ENCODE data around the gene SLC25A12.
"Not testable (repeated sequence)": the region's sequence is repeated elsewhere in the genome, so short reads cannot be mapped to it uniquely, and the experiment has no call there.

Gene SLC25A12

GRCh38 chr2:171822525-171823322 is 71.3 kb downstream of the SLC25A12 start:
- Mint-ChIP-seq H3K27me3 (ENCODE audit: low read depth) (no peaks in the 10 kb centered on the region), H3K36me3 (ENCODE audit: low read depth) (peaks cover 21% of the 10 kb centered on the region), H3K4me3 (no peak overlapping the region), H3K9me3 (no peaks in the 10 kb centered on the region), H3K27ac (no peak overlapping the region), H3K4me1 (ENCODE audit: low read depth) (peaks cover 2% of the 10 kb centered on the region)

DNA sequence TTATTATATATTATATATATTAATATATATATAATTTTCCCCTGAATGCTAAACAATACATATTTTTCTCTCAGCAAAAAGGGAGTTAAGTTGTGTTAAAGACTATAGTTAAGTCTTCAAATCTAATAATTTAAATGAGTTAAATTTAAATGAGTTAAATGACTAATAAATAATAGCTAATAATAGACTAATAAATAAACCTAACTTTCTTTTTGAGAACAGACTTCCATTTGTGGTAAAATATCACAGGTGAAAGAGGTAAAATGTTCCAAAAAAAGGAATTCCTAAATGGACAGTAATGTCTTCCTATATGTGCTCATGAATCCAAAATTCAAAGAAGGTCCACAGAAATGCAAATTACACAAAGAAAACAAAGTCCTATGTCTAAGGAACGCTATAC is 74.6 kb downstream of the SLC25A12 start:
- Mint-ChIP-seq H3K27me3 (ENCODE audit: low read depth) (no peaks in the 10 kb centered on the region), H3K27ac (no peak overlapping the region), H3K9me3 (no peaks in the 10 kb centered on the region), H3K36me3 (ENCODE audit: low read depth) (peaks cover 14% of the 10 kb centered on the region), H3K4me3 (no peak overlapping the region), H3K4me1 (ENCODE audit: low read depth) (no peaks in the 10 kb centered on the region)

DNA sequence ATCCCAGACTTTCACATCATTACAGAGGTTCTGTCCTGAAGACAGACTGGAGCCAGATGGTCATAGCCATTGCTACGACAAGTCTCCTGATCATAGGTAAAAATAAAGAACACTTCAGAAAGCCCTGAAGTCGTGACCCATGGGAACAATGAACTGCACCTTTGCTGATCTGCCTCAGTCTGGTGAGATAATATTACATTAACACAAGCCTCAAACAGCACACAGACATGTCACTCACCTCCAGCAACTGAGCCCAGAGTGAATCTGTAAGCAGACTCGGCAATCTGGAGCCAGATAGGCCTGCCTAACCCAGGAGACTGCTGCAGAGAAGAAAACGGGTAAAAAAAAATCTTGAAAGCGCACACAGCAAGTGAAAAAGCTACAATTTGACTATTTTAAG is 79.2 kb downstream of the SLC25A12 start:
- Mint-ChIP-seq H3K36me3 (ENCODE audit: low read depth) (peaks cover 11% of the 10 kb centered on the region), H3K4me3 (no peak overlapping the region), H3K27ac (no peak overlapping the region), H3K4me1 (ENCODE audit: low read depth) (no peaks in the 10 kb centered on the region), H3K27me3 (ENCODE audit: low read depth) (no peaks in the 10 kb centered on the region), H3K9me3 (no peaks in the 10 kb centered on the region)

- Mint-ChIP-seq H3K27me3 (ENCODE audit: low read depth) (no peaks in the 10 kb centered on the region), H3K36me3 (ENCODE audit: low read depth) (peaks cover 14% of the 10 kb centered on the region), H3K4me1 (ENCODE audit: low read depth) (no peaks in the 10 kb centered on the region), H3K4me3 (no peak overlapping the region), H3K9me3 (no peaks in the 10 kb centered on the region), H3K27ac (no peak overlapping the region)
These were observed 79.9 kb downstream of the SLC25A12 start for GRCh38 chr2:171814174-171814573.

DNA sequence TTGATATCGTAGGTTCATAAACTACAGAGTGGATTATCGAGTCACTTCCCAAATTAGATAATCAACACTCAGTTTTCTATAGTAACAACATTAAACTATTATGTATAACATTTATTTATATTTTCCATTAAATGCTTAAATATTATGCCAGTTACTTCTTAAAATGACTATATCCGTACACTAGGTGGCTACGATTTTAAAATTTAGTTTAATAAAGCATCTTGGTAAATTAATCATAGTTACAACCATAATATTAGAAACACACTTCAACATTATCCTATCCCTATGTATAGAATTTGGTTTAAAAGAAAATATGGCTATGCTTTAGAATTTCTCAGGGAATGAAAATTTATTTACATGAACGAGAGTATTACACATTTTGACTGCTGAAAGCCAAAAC is 80.3 kb downstream of the SLC25A12 start:
- Mint-ChIP-seq H3K4me3 (no peak overlapping the region), H3K4me1 (ENCODE audit: low read depth) (no peaks in the 10 kb centered on the region), H3K9me3 (no peaks in the 10 kb centered on the region), H3K27ac (no peak overlapping the region), H3K27me3 (ENCODE audit: low read depth) (no peaks in the 10 kb centered on the region), H3K36me3 (ENCODE audit: low read depth) (peaks cover 19% of the 10 kb centered on the region)

GRCh38 chr2:171813126-171813525 is 80.9 kb downstream of the SLC25A12 start:
- Mint-ChIP-seq H3K4me3 (no peak overlapping the region), H3K27ac (no peak overlapping the region), H3K9me3 (no peaks in the 10 kb centered on the region), H3K36me3 (ENCODE audit: low read depth) (peaks cover 17% of the 10 kb centered on the region), H3K4me1 (ENCODE audit: low read depth) (no peaks in the 10 kb centered on the region), H3K27me3 (ENCODE audit: low read depth) (no peaks in the 10 kb centered on the region)

DNA sequence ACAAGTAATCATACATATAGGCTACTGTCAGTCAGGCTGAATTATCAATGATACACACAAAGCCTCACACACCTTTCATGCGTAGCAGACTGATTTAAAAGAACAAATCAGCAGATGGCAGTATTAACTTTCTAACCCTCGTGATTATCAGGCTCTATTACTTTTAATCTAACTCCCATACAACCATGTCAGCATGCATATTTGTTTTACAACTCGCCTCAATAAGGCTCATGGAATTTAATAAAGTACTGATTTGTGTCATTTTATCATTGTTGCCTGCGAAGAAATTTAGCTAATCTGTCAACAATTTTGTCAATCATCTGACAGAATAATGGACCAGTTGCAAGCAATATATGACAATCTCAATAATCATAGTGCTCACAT is 82.8 kb downstream of the SLC25A12 start:
- Mint-ChIP-seq H3K9me3 (no peaks in the 10 kb centered on the region), H3K4me1 (ENCODE audit: low read depth) (no peaks in the 10 kb centered on the region), H3K4me3 (no peak overlapping the region), H3K27ac (no peak overlapping the region), H3K27me3 (ENCODE audit: low read depth) (no peaks in the 10 kb centered on the region), H3K36me3 (ENCODE audit: low read depth) (peaks cover 19% of the 10 kb centered on the region)

DNA sequence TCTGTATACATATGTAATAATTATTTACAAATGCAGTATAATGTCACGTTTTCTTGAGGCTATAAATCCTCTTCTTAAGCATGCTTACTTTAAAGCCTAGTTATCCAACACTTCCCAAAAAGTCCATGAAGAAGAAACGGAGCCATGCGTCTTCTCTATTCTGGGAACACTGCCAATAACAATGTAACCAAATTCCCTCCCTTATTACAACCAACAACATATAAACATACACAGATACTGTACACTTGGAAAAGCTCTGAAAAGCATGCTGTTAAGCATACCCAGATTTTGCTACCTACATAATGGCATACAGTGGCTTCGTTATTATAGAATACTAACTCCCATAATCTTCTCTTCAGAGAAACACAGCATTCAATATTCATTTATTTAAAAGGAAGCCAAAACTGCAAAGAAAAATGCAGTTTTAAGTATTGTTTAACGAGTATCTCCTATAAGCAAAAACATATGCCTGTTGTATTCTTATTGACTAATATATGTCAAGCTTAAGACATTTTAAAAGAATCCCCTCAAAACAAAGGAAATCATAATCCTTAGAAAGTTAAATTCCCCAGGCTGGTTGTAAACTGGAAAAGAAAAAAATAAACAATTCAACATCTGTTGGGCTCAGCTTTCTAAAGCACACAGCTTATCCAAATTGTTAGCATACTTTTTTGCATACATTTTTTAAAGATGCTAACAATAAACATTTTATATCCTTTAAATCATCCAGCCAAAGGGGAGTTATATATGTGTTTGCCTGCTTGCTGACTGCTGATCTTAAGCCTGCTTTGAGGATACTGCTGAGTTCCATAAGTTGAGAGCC is 83.4 kb downstream of the SLC25A12 start:
- Mint-ChIP-seq H3K27ac (no peak overlapping the region), H3K9me3 (no peaks in the 10 kb centered on the region), H3K36me3 (ENCODE audit: low read depth) (peaks cover 20% of the 10 kb centered on the region), H3K27me3 (ENCODE audit: low read depth) (no peaks in the 10 kb centered on the region), H3K4me1 (ENCODE audit: low read depth) (no peaks in the 10 kb centered on the region), H3K4me3 (no peak overlapping the region)

GRCh38 chr2:171808885-171809284 is 85.2 kb downstream of the SLC25A12 start:
- not testable (repeated sequence) for H3K27ac Mint-ChIP-seq; H3K4me3 Mint-ChIP-seq; H3K27me3 Mint-ChIP-seq (ENCODE audit: low read depth); H3K4me1 Mint-ChIP-seq (ENCODE audit: low read depth); H3K9me3 Mint-ChIP-seq
- H3K36me3 Mint-ChIP-seq (ENCODE audit: low read depth): peaks cover 25% of the 10 kb centered on the region

DNA sequence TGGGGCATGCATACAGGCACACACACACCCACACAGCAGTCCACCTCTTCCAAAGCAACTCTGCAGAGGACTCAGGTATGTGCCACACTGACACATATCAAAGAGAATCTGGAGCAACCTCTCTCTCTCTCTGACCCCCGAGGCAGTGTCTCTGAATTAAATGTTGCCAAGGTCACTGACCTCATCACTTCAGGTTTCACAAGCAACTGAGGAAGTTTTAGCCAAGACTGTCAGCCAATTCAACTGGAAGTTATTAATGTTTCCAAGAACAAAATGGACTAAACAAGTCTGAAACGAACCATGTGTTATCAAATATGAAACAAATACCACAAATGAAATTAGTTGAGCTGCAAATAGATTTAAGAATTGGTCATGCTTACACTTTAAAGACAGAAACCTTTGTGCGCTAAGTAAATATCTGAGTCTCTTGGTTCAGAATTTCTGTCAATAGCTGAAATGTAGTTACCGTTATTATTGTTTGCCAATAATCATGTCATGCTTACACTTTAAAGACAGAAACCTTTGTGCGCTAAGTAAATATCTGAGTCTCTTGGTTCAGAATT is 86.1 kb downstream of the SLC25A12 start:
- no peak overlapping the region for H3K4me3 Mint-ChIP-seq
- H3K27me3 Mint-ChIP-seq (ENCODE audit: low read depth): no peaks in the 10 kb centered on the region
- no peaks in the 10 kb centered on the region for H3K4me1 Mint-ChIP-seq (ENCODE audit: low read depth)
- H3K9me3 Mint-ChIP-seq: no peaks in the 10 kb centered on the region
- H3K36me3 Mint-ChIP-seq (ENCODE audit: low read depth): peaks cover 25% of the 10 kb centered on the region
- H3K27ac Mint-ChIP-seq: no peak overlapping the region

GRCh38 chr2:171807119-171807518 is 86.9 kb downstream of the SLC25A12 start:
- Mint-ChIP-seq H3K36me3 (ENCODE audit: low read depth) (peaks cover 24% of the 10 kb centered on the region), H3K4me1 (ENCODE audit: low read depth) (no peaks in the 10 kb centered on the region), H3K27ac (no peak overlapping the region), H3K4me3 (no peak overlapping the region), H3K9me3 (no peaks in the 10 kb centered on the region), H3K27me3 (ENCODE audit: low read depth) (no peaks in the 10 kb centered on the region)

DNA sequence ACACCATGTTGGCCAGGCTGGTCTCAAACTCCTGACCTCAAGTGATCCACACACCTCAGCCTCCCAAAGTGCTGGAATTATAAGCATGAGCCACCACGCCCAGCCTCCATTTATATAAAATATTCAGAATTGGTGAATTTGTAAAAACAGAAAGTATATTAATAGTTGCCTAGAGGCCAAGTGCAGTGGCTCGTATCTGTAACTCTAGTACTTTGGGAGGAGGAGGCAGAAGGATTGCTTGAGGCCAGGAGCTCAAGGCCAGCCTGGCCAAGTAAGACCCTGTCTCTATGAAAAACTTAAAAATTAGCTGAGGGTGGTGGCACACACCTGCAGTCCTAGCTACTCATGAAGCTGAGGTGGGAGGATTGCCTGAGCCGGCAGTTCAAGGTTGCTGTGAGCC is 89.6 kb downstream of the SLC25A12 start:
- Mint-ChIP-seq H3K27ac (no peak overlapping the region), H3K27me3 (ENCODE audit: low read depth) (no peaks in the 10 kb centered on the region), H3K4me1 (ENCODE audit: low read depth) (no peaks in the 10 kb centered on the region), H3K4me3 (no peak overlapping the region), H3K36me3 (ENCODE audit: low read depth) (peaks cover 22% of the 10 kb centered on the region), H3K9me3 (no peaks in the 10 kb centered on the region)

GRCh38 chr2:171803757-171804156 is 90.3 kb downstream of the SLC25A12 start:
- H3K27ac Mint-ChIP-seq: no peak overlapping the region
- H3K27me3 Mint-ChIP-seq (ENCODE audit: low read depth): no peaks in the 10 kb centered on the region
- no peak overlapping the region for H3K4me3 Mint-ChIP-seq
- H3K9me3 Mint-ChIP-seq: no peaks in the 10 kb centered on the region
- peaks cover 16% of the 10 kb centered on the region for H3K36me3 Mint-ChIP-seq (ENCODE audit: low read depth)
- no peaks in the 10 kb centered on the region for H3K4me1 Mint-ChIP-seq (ENCODE audit: low read depth)

DNA sequence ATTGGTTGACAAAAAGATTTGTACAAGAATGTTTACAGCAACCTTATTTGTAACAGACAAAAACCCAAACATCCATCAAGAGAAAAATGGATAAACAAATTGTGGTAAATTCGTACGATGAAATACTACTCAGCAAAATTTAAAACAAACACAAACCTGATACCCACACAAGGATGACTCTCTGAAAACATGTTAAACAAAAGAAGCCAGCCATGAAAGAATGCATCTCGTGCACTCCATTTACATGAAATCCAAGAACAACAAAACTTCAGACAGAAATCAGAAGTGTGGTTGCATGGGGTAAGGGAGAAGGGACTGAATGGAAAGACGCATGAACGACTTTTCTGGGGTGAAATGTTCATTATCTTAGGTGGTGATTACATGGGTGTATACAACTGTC is 93.4 kb downstream of the SLC25A12 start:
- Mint-ChIP-seq H3K9me3 (no peaks in the 10 kb centered on the region), H3K27ac (no peak overlapping the region), H3K4me1 (ENCODE audit: low read depth) (peaks cover 3% of the 10 kb centered on the region), H3K4me3 (no peak overlapping the region), H3K27me3 (ENCODE audit: low read depth) (no peaks in the 10 kb centered on the region), H3K36me3 (ENCODE audit: low read depth) (peaks cover 12% of the 10 kb centered on the region)
